22Rv1 (cell line): ENCODE results near the gene DCTN1.

ENCODE experiments used
- CTCF ChIP-seq: fragments of 450-650 bp; IDR thresholded peaks from 2 replicates; pipeline ENCODE4 v1.5.1; 2017; ENCODE audit warnings: mild to moderate bottlenecking
- ZFX ChIP-seq: fragments of 450-650 bp; IDR thresholded peaks from 2 replicates; pipeline ENCODE4 v1.6.1; 2017; ENCODE audit warnings: antibody characterized with exemption, borderline replicate concordance

- no peak for TF ChIP-seq CTCF
- TF ChIP-seq ZFX, result no peak
Measured at GRCh38 chr2:74406035-74406434, 25.9 kb upstream of the DCTN1 start.
